ENCODE data around the gene ZNF821.

Gene ZNF821

DNA sequence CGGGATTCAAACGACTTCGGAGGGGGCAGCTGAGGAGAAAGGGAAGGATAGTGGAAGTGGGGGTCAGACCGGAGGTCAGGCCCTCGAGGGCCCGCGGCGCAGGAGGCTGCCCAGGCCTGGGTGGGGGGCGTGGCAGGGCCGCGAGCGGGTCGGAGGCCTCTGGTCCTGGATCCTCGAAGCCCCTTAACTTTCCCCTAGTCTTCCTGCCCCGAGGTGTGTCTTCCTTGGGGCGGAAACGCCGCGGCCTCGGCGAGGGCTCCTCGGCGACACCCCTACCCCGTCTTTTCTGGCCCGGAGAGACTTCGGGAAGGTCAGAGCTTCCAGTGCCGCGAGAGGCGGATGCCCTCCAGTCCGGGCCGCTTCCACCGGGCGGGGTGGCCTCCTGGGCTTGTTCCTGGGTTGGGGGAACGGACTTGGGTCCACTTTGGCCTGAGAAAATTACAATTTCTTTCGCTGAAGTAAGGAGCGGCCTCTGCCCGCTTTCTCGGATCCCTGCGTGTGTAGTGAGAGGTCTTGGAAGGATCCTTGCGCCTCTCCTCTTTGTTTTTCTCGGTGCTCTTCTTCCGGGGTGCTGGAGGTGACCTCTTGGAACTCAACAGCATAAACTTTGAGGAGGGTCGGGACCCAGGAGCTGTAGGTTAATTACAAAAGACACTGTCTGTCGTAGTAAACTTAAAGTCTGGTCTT is 11.8 kb upstream of the ZNF821 start:
- peak overlapping the region; percentile 100 for H3K9ac ChIP-seq (ENCODE audit: low read length)
- H3K4me1 ChIP-seq (ENCODE audit: control insufficient read depth, insufficient read depth, low read length) = peaks cover 10% of the 10 kb centered on the region
- no peaks in the 10 kb centered on the region for H3K36me3 ChIP-seq (ENCODE audit: control insufficient read depth, insufficient read depth, low read length)
- H3K4me3 ChIP-seq (ENCODE audit: low read length) = peak overlapping the region; percentile 93
- no peaks in the 10 kb centered on the region for H3K9me3 ChIP-seq (ENCODE audit: control insufficient read depth, low read length)
- H3K27me3 ChIP-seq (ENCODE audit: control insufficient read depth, insufficient read depth, low read length) = no peaks in the 10 kb centered on the region

DNA sequence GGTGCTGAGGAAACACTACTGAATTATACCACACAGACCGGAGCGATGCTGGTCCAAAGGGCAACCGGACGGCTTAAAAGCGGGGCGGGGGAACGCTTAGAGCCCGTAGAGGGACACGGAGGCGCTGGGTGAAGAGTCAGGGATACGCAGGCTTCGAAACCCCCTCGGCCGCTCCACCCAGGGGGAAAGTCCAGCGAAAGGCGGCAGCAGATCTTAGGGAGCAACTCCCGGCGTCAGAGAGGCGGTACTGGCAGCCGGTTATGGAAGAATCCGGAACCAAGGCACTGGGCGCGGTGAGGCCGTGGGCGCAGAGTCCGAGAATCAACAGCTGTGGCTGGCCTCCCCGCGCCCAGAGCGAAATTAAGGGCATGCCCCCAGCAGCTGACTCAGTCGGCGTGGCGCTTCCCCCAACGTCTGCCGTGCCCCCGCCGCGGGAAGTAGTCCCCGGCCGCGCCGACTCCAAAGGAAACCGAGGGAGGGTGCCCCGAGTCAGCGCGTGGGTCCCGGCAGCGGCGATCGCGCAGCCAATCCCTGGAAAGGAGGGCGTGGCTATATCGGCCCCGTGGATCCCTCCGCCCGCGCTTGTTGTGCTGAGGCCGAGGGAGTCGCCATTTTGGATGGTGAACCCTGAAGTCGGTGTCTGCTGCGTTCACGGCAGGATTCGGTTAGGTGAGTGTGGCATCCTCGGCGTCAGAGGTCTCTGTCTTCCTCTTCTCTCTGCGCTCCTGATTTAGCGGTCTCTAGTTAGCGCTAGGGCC is 11.1 kb upstream of the ZNF821 start, which contains the start of gene IST1:
Gene IST1 (plus strand): TSS at position 611 of the 758 bp plus-strand sequence. CDS start 20,110 bp downstream, outside the sequence.
- Histone ChIP-seq H3K4me1 (ENCODE audit: control insufficient read depth, insufficient read depth, low read length) (peaks cover 7% of the 10 kb centered on the region), H3K9ac (ENCODE audit: low read length) (peak within 1 kb of the TSS; percentile 100), H3K9me3 (ENCODE audit: control insufficient read depth, low read length) (no peaks in the 10 kb centered on the region), H3K4me3 (ENCODE audit: low read length) (peak within 1 kb of the TSS; percentile 93), H3K27me3 (ENCODE audit: control insufficient read depth, insufficient read depth, low read length) (no peaks in the 10 kb centered on the region), H3K36me3 (ENCODE audit: control insufficient read depth, insufficient read depth, low read length) (no peaks in the 10 kb centered on the region)

DNA sequence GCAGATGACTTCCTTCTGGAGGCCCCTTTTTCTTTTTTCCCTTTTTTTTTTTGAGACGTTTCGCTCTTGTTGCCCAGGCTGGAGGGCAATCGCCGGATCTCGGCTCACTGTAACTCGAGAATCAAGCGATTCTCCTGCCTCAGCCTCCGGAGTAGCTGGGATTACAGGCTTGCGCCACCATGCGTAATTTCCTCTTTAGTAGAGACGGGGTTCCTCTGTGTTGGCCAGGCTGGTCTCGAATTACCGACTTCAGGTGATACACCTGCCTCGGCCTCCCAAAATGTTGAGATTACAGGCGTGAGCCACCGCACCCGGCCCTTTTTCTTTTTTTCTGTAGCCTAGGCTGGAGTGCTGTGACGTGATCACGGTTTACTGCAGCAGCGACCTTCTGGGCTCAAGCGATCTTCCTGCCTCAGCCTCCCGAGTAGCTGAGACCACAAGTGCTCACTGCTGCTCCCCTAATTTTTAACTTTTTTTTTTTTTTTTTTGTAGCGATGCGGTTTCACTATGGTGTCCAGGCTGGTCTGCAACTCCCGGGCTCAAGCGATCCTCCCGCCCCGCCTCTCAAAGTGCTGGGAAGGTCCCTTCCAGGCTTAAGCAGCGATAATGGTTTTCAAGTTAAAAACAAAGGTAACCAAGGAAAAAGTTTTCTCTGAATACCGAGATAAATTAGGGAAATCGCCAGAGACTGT is 10.4 kb upstream of the ZNF821 start:
- Histone ChIP-seq H3K4me1 (ENCODE audit: control insufficient read depth, insufficient read depth, low read length) (peaks cover 6% of the 10 kb centered on the region), H3K9ac (ENCODE audit: low read length) (peak overlapping the region; percentile 100), H3K27me3 (ENCODE audit: control insufficient read depth, insufficient read depth, low read length) (no peaks in the 10 kb centered on the region), H3K36me3 (ENCODE audit: control insufficient read depth, insufficient read depth, low read length) (no peaks in the 10 kb centered on the region), H3K4me3 (ENCODE audit: low read length) (peak overlapping the region; percentile 93), H3K9me3 (ENCODE audit: control insufficient read depth, low read length) (no peaks in the 10 kb centered on the region)

- H3K9me3 ChIP-seq (ENCODE audit: control insufficient read depth, low read length) = no peaks in the 10 kb centered on the region
- peak overlapping the region; percentile 100 for H3K9ac ChIP-seq (ENCODE audit: low read length)
- no peaks in the 10 kb centered on the region for H3K27me3 ChIP-seq (ENCODE audit: control insufficient read depth, insufficient read depth, low read length)
- H3K4me1 ChIP-seq (ENCODE audit: control insufficient read depth, insufficient read depth, low read length) = peaks cover 6% of the 10 kb centered on the region
- H3K36me3 ChIP-seq (ENCODE audit: control insufficient read depth, insufficient read depth, low read length) = no peaks in the 10 kb centered on the region
- H3K4me3 ChIP-seq (ENCODE audit: low read length) = peak overlapping the region; percentile 93
These were observed 9.9 kb upstream of the ZNF821 start for GRCh38 chr16:71893888-71894228.

GRCh38 chr16:71889147-71889546 is 5.2 kb upstream of the ZNF821 start:
- no peak overlapping the region for H3K9ac ChIP-seq (ENCODE audit: low read length)
- no peaks in the 10 kb centered on the region for H3K27me3 ChIP-seq (ENCODE audit: control insufficient read depth, insufficient read depth, low read length)
- no peaks in the 10 kb centered on the region for H3K36me3 ChIP-seq (ENCODE audit: control insufficient read depth, insufficient read depth, low read length)
- H3K4me3 ChIP-seq (ENCODE audit: low read length) = no peak overlapping the region
- H3K9me3 ChIP-seq (ENCODE audit: control insufficient read depth, low read length) = no peaks in the 10 kb centered on the region
- H3K4me1 ChIP-seq (ENCODE audit: control insufficient read depth, insufficient read depth, low read length) = no peaks in the 10 kb centered on the region

GRCh38 chr16:71885261-71885650 is 1.3 kb upstream of the ZNF821 start:
- Histone ChIP-seq H3K36me3 (ENCODE audit: control insufficient read depth, insufficient read depth, low read length) (no peaks in the 10 kb centered on the region), H3K4me1 (ENCODE audit: control insufficient read depth, insufficient read depth, low read length) (peaks cover 9% of the 10 kb centered on the region), H3K9me3 (ENCODE audit: control insufficient read depth, low read length) (no peaks in the 10 kb centered on the region), H3K4me3 (ENCODE audit: low read length) (no peak overlapping the region), H3K9ac (ENCODE audit: low read length) (no peak overlapping the region), H3K27me3 (ENCODE audit: control insufficient read depth, insufficient read depth, low read length) (no peaks in the 10 kb centered on the region)

- Histone ChIP-seq H3K36me3 (ENCODE audit: control insufficient read depth, insufficient read depth, low read length) (no peaks in the 10 kb centered on the region), H3K9me3 (ENCODE audit: control insufficient read depth, low read length) (no peaks in the 10 kb centered on the region), H3K4me1 (ENCODE audit: control insufficient read depth, insufficient read depth, low read length) (peaks cover 9% of the 10 kb centered on the region), H3K4me3 (ENCODE audit: low read length) (peak overlapping the region; percentile 54), H3K27me3 (ENCODE audit: control insufficient read depth, insufficient read depth, low read length) (no peaks in the 10 kb centered on the region), H3K9ac (ENCODE audit: low read length) (peak overlapping the region; percentile 86)
These were observed 674 bp downstream of the ZNF821 start for GRCh38 chr16:71883168-71883848.

DNA sequence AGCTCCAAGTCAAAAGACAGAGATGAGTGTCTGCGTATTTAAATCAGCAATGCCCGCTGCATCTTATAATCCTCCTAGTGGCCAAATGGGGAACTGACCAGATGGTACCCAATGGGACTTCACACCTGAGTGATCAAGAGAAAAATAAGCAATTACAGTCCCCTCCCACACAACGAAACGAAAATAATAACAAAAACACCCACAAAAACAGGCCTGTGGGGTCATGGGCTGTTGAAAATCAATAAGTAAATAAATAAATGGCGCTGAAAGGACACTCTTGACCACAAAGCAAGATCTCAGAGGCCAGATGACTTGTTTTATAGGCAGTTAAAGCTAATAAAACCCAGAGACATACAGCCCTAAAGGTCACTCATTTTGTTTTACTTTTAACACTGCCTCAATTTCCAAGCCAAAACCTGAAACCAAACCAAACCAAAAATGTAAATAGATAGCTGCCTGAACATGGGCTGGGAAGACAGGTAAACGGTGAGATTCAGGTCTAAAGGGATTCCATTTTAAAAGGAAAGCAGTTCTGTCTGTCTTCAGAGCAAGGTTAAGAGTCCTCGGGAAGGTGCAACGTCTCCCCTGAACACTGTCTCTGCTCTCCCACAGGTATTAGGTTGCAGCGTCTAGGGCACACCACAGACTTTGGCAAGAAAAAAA is 1.3 kb downstream of the ZNF821 start:
- Histone ChIP-seq H3K4me1 (ENCODE audit: control insufficient read depth, insufficient read depth, low read length) (peaks cover 9% of the 10 kb centered on the region), H3K27me3 (ENCODE audit: control insufficient read depth, insufficient read depth, low read length) (no peaks in the 10 kb centered on the region), H3K4me3 (ENCODE audit: low read length) (peak overlapping the region; percentile 54), H3K9ac (ENCODE audit: low read length) (peak overlapping the region; percentile 86), H3K36me3 (ENCODE audit: control insufficient read depth, insufficient read depth, low read length) (no peaks in the 10 kb centered on the region), H3K9me3 (ENCODE audit: control insufficient read depth, low read length) (no peaks in the 10 kb centered on the region)

DNA sequence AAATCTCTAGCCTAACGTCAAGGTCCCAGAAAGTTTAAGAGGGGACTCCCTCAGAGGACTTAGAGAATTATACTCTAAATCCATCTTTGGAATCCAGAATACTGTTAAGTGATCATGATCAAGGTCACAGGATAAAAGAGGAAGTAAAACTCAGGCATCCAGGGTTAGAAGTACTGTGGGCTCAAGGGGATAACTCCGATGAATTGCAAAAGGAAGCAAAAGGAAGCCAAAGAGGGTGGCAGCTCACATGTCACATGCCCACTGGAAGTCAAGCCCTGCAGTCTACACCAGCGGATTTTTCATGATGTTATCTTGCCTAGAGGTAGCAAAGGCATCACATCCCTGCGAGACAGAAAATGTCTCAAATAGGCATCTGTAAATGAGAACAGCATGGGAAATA is 3.8 kb downstream of the ZNF821 start:
- no peaks in the 10 kb centered on the region for H3K9me3 ChIP-seq (ENCODE audit: control insufficient read depth, low read length)
- H3K36me3 ChIP-seq (ENCODE audit: control insufficient read depth, insufficient read depth, low read length) = no peaks in the 10 kb centered on the region
- no peak overlapping the region for H3K9ac ChIP-seq (ENCODE audit: low read length)
- peaks cover 9% of the 10 kb centered on the region for H3K4me1 ChIP-seq (ENCODE audit: control insufficient read depth, insufficient read depth, low read length)
- no peaks in the 10 kb centered on the region for H3K27me3 ChIP-seq (ENCODE audit: control insufficient read depth, insufficient read depth, low read length)
- H3K4me3 ChIP-seq (ENCODE audit: low read length) = no peak overlapping the region

DNA sequence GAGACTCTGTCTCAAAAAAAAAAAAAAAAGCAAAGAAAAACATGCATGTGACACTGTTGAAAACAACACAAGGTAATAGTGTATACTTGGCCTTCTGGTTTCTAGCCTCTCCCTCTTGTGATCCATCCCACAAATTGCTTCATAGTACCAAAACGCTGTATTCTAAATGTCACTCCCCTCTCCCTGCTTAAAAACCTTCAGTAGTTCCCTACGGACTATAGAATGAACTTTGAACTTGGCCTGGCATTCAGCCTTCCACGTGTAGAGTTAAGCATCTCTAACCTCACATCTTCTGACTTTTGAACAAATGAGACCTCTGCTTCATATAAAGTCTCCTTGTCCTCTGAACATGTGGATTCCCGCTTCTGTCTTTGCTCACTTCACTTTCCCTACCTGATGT is 5.1 kb downstream of the ZNF821 start:
- Histone ChIP-seq H3K9ac (ENCODE audit: low read length) (no peak overlapping the region), H3K27me3 (ENCODE audit: control insufficient read depth, insufficient read depth, low read length) (no peaks in the 10 kb centered on the region), H3K4me1 (ENCODE audit: control insufficient read depth, insufficient read depth, low read length) (peaks cover 9% of the 10 kb centered on the region), H3K9me3 (ENCODE audit: control insufficient read depth, low read length) (no peaks in the 10 kb centered on the region), H3K36me3 (ENCODE audit: control insufficient read depth, insufficient read depth, low read length) (no peaks in the 10 kb centered on the region), H3K4me3 (ENCODE audit: low read length) (no peak overlapping the region)

GRCh38 chr16:71873199-71873598 is 10.8 kb downstream of the ZNF821 start:
- no peaks in the 10 kb centered on the region for H3K36me3 ChIP-seq (ENCODE audit: control insufficient read depth, insufficient read depth, low read length)
- H3K4me3 ChIP-seq (ENCODE audit: low read length) = no peak overlapping the region
- H3K9me3 ChIP-seq (ENCODE audit: control insufficient read depth, low read length) = no peaks in the 10 kb centered on the region
- H3K27me3 ChIP-seq (ENCODE audit: control insufficient read depth, insufficient read depth, low read length) = no peaks in the 10 kb centered on the region
- no peak overlapping the region for H3K9ac ChIP-seq (ENCODE audit: low read length)
- no peaks in the 10 kb centered on the region for H3K4me1 ChIP-seq (ENCODE audit: control insufficient read depth, insufficient read depth, low read length)
